HL-60/S4 treated with retinoic acid at 250 ng/mL for 4 days and 3 days (cell line): ENCODE results near the gene CCDC141.
"Not testable (repeated sequence)": the region's sequence is repeated elsewhere in the genome, so short reads cannot be mapped to it uniquely, and the experiment has no call there.

Experiments used
- in situ Hi-C: fragments of 300-500 bp; cut with MboI; formaldehyde crosslinking; loops from 2 replicates; pipeline ENCODE4 v1.7.0; 2022; ENCODE audit warnings: low sequenced_read_pairs

Gene CCDC141, protein sequence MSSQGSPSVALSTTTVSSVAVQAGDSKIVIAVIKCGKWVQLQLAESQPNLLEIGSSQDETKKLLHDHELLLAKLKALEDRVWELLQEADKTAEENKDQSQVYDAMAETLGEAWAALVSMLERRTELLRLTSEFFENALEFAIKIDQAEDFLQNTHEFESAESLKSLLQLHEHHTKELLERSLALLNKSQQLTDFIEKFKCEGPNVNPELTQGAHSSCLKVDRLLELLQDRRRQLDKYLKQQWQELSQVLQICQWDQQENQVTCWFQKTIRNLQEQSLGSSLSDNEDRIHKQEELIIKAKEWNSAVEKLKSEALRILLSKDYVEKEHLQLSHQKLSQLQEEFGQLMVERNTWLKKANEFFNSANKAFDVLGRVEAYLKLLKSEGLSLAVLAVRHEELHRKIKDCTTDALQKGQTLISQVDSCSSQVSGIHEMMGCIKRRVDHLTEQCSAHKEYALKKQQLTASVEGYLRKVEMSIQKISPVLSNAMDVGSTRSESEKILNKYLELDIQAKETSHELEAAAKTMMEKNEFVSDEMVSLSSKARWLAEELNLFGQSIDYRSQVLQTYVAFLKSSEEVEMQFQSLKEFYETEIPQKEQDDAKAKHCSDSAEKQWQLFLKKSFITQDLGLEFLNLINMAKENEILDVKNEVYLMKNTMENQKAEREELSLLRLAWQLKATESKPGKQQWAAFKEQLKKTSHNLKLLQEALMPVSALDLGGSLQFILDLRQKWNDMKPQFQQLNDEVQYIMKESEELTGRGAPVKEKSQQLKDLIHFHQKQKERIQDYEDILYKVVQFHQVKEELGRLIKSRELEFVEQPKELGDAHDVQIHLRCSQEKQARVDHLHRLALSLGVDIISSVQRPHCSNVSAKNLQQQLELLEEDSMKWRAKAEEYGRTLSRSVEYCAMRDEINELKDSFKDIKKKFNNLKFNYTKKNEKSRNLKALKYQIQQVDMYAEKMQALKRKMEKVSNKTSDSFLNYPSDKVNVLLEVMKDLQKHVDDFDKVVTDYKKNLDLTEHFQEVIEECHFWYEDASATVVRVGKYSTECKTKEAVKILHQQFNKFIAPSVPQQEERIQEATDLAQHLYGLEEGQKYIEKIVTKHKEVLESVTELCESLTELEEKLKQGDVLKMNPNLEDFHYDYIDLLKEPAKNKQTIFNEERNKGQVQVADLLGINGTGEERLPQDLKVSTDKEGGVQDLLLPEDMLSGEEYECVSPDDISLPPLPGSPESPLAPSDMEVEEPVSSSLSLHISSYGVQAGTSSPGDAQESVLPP (N-terminal part only)

DNA sequence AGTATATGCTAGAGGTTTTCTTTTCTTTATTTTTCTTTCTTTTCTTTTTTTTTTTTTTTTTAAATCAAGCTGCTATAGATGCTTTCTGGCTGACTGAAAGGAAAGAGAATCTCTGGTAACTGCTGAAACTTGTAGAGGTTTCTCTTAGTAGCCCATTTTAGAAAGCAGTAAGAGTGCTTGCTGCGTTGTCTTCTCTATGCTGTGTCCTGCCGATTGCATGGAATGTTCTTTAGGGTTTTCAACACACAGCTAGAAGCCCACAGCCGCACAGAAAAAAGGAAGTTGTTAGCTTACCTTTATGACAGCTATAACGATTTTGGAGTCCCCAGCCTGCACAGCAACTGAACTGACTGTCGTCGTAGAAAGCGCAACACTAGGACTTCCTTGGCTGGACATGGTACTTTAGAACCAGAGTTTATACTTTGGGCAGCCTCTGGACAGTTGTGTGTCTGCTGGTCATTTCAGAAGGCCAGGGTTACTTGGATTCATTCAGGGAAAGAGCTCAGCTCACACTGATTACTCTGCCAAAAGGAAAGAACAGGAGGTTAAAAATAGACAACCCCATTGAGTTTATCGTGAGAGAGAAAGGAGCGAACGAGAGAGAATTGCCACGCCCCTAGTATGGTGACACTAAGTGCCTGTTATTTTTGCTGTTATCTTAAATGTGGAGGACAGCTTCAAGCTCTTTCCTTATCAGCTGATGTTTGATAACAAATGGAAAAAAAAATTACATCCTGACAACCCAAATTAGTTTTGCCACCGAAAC is at the start of gene CCDC141:
CCDC141 (minus strand) TSS at position 592 of the 766 bp plus-strand sequence; CDS start at position 396, 196 bp downstream.
- in situ Hi-C loops: no loop called here

GRCh38 chr2:179098080-179098689 is 48.2 kb upstream of the CCDC141 start:
- in situ Hi-C loops: no loop called here

DNA sequence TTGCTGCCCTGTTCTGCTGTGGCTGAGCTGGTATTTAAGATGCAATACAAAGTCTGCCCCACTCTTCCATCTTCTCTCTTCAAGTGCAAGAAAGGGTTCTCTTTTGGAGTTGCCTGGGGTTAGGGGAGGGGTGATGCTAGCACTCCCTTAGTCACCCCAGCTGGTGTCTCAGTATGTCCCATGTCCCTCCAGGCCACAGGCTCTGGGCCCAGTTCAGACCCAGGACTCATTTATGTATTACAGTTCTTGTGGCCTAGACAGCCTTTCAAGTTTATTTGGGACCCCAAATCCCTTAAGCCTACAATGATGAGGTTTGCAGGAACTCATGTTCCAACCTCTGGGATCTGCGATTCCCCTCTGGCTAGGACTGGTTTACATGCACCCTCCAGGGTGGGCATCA is 47.2 kb upstream of the CCDC141 start:
- in situ Hi-C loops: no loop called here

- in situ Hi-C loops: no loop called here
Measured at GRCh38 chr2:179096090-179096489, 46.2 kb upstream of the CCDC141 start.

GRCh38 chr2:179092912-179093311 is 43.0 kb upstream of the CCDC141 start:
- in situ Hi-C loops: not testable (repeated sequence)

- in situ Hi-C loops: no loop called here
Measured at GRCh38 chr2:179082697-179083096, 32.8 kb upstream of the CCDC141 start.

GRCh38 chr2:179081954-179082353 is 32.0 kb upstream of the CCDC141 start:
- in situ Hi-C loops: no loop called here

GRCh38 chr2:179072527-179072926 is 22.6 kb upstream of the CCDC141 start:
- in situ Hi-C loops: no loop called here

DNA sequence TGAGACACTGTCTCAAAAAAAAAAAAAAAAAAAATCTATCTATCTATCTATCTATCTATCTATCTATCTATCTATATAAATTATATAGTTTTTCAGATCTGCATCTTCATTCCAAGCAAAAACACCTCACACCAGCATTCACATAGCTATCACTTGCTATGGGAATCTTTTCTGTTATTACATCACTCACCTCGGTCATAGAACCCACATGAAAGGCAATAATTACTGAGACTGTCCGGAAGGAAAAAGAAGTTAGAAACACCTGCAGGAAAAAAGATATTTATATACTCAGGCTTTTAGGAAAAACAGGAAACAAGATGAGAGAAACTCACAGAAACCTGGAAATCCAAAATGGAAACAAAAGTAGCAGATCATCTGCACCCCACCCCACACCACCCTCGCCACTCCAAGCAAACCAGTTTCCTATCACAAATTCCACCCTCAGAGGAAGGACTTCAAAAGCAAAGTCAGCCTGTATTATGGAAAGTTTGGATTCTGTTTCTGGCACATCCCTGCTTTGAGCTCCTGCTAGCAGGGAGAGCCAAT is 21.9 kb upstream of the CCDC141 start:
- in situ Hi-C loops: no loop called here

- in situ Hi-C loops: no loop called here
Measured at GRCh38 chr2:179070895-179071294, 21.0 kb upstream of the CCDC141 start.

GRCh38 chr2:179069685-179070084 is 19.7 kb upstream of the CCDC141 start:
- in situ Hi-C loops: no loop called here

DNA sequence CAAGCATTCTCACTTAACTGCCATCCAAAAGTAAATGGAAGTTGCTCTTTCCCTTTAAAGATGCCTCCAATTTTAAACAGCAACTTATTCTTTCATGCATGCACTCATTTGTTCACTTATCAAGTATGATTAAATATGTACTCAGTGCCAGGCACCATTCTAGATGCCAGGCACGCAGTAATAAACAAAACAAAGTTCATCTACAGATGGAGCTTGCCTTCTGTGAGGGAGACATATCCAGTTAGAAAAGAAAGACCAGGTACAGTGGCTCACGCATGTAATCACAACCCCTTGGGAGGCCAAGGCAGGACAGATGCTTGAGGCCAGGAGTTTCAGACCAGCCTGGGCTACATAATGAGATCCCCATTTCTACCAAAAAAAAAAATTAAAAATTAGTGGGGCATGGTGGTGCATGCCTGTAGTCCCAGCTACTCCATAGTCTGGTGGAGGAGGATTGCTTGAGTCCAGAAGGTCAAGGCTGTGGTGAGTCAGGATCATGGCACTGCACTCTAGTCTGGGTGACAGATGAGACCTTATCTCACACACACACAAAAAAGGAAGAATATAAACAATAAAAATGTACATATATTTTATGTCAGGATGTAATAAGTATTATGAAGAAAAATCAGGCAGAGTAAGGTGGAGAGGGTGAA is 19.2 kb upstream of the CCDC141 start:
- in situ Hi-C loops: no loop called here

- in situ Hi-C loops: no loop called here
Measured at GRCh38 chr2:179059026-179059700, 9.2 kb upstream of the CCDC141 start.

DNA sequence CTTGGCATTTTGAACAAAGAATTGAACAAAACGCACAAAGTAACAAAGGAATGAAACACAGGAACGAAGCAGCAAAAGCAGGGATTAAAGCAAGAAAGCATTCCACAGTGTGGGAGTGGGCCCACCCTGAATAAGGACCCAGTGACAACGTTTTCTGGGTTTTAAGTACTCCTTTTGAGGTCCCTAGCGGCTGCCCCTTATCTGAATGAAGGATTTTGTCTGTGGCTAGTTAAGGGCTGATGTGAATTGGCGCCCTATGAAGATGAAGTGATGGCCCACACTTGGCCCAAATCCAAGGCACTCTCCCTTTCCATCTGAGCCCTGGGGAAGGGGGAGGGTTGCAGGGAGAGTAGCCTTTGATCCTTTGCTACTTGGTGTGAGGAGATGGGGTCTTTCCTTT is 7.8 kb upstream of the CCDC141 start:
- in situ Hi-C loops: no loop called here

DNA sequence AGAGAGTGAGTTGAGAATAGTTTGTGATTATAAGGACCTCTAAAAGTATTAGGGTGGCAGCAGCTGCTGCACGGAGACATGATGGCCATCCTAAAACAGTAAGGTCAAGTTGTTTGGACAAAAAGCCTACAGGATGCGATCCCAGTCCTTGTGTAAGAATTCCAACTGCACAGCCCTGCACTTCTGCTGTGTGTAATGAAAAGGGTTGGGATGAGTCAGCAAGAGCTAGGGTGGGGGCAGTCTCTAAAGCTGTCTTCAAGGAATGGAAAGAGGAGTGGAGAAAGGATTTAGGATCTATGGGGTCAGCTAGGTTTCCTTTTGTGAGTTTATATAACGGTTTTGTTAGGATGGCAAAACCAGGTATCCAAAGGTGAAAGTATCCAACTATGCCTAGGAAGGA is 3.6 kb upstream of the CCDC141 start:
- in situ Hi-C loops: not testable (repeated sequence)

DNA sequence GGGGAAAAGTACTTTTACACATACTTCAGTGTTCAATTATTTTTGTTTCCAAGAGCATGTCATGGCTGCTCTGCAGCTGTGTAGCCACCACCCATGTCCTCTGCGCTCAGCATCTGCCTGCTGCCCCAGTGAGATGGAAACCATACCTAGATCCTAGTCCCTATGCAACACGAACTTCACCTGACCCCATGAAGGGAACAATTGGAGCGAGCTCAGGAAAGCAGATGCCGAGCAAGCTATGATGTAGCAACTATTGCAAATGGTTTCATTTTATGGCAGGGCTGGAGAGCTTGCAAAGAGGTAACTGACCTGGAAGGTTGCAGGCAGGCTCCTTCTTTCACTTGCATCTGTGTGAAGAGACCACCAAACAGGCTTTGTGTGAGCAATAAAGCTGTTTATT is 1.3 kb upstream of the CCDC141 start:
- in situ Hi-C loops: no loop called here

DNA sequence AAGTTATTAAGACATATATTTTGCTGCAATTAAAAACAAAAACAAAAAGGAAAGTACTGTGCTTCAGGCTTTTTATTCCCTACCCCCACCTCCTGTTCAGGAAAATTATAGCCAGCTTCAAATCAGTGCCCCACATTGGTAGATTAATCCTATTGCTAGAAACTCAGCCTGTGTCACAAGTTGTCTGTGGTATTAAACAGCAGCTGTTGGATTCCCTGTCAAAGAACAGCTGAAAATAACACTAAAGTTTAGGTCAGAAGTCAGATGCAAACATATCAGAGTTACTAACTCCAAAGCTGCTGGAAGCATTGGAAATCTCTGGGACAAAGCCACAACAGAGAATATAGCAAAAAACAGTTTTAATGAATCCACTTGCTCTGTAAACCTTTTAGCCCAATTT is 818 bp upstream of the CCDC141 start:
- in situ Hi-C loops: no loop called here

DNA sequence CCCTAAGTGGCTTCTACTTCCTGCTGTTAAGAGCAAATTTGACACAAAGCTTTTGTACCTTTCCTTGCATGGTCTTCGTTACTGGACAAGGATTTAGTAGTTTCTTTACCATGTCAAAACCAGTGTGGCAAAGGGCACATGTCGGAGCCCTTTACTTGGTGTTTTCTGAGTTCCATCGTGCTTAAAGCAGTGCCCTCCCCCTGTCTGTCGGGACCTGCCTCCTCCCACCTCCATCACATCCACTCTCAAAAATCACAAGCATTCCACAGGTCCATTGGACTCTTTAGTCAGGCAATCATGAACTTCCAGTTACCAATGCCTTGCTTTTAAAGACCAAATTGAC is 763 bp downstream of the CCDC141 start:
- in situ Hi-C loops: no loop called here

GRCh38 chr2:179048099-179048498 is 1.8 kb downstream of the CCDC141 start:
- in situ Hi-C loops: no loop called here
